Transverse colon (tissue), 4 donors: ENCODE data around the gene TNC.

Source experiments
- CTCF ChIP-seq, 5 experiments: fragments of 200-600 bp in 3 of 5; fragments of 450-650 bp in 2 of 5; sonication (generic) in 3 of 5; IDR thresholded peaks; 1 replicate in 2 of 5; 2 replicates in 3 of 5; pipeline ENCODE4 v1.5.1; 2016 to 2017; ENCODE audit warnings: antibody characterized with exemption in 5 of 5, inconsistent platforms in 3 of 5, mild to moderate bottlenecking in 2 of 5, moderate library complexity in 1 of 5
- POLR2AphosphoS5 ChIP-seq, 3 donors: sonication (generic); formaldehyde crosslinking; IDR thresholded peaks; one replicate each; pipeline ENCODE4 v1.6.1; 2016; ENCODE audit warnings: antibody characterized with exemption in 3 of 3

- TF ChIP-seq CTCF (IDR thresholded peaks at IDR 0.05): no peak
- peak; percentile 89 to 94 (median 92) for TF ChIP-seq POLR2AphosphoS5 (IDR thresholded peaks at IDR 0.05)
Observed at GRCh38 chr9:115146581-115147021, 28.6 kb upstream of the TNC start.
